ENCODE measurements around the gene UBQLN4.

DNA sequence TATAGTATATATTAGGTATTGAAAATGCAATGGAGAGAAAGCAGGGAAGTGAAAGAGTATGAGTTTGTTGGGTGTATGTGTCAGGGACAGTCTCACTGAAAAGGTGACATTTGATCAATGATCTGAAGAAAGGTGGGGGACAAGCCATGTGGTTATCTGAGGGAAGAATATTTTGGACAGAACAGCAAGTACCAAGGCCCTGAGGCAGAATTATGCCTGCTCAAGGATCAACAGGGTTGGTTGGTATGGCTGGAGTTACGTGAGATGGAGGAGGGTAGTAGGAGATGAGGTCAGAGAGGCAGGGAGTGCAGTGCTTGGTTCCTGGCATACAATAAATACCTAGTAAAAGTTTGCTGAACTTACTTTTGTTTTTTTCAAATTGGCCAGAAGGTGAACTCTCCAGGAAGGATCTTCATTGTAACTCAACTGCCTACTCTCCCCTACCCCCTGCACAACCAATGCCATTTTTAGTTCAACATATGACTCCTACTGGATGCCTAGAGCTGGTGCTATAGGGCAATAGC, 2.8 kb upstream of the UBQLN4 start:
- TF ChIP-seq TAF1 (IDR thresholded peaks at IDR 0.05; ENCODE audit: borderline replicate concordance, low read depth, low read length) (no peak), RAD21 (IDR thresholded peaks at IDR 0.05; ENCODE audit: low read length) (no peak), EZH2phosphoT487 (IDR thresholded peaks at IDR 0.05; ENCODE audit: borderline replicate concordance, low read depth) (no peak), POLR2AphosphoS5 (IDR thresholded peaks at IDR 0.05; ENCODE audit: low read depth, low read length) (no peak), RCOR1 (IDR thresholded peaks at IDR 0.05; ENCODE audit: low read length) (no peak), RFX5 (IDR thresholded peaks at IDR 0.05; ENCODE audit: low read length) (no peak), EP300 (IDR thresholded peaks at IDR 0.05; ENCODE audit: borderline replicate concordance in 1 of 2, low read depth in 1 of 2, low read length in 1 of 2) (no peak), FOXM1 (IDR thresholded peaks at IDR 0.05; ENCODE audit: low read depth) (no peak)
- TF ChIP-seq, protein P1, sequence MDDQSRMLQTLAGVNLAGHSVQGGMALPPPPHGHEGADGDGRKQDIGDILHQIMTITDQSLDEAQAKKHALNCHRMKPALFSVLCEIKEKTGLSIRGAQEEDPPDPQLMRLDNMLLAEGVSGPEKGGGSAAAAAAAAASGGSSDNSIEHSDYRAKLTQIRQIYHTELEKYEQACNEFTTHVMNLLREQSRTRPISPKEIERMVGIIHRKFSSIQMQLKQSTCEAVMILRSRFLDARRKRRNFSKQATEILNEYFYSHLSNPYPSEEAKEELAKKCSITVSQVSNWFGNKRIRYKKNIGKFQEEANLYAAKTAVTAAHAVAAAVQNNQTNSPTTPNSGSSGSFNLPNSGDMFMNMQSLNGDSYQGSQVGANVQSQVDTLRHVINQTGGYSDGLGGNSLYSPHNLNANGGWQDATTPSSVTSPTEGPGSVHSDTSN (IDR thresholded peaks at IDR 0.05) = no peak
- TF ChIP-seq, protein P2, sequence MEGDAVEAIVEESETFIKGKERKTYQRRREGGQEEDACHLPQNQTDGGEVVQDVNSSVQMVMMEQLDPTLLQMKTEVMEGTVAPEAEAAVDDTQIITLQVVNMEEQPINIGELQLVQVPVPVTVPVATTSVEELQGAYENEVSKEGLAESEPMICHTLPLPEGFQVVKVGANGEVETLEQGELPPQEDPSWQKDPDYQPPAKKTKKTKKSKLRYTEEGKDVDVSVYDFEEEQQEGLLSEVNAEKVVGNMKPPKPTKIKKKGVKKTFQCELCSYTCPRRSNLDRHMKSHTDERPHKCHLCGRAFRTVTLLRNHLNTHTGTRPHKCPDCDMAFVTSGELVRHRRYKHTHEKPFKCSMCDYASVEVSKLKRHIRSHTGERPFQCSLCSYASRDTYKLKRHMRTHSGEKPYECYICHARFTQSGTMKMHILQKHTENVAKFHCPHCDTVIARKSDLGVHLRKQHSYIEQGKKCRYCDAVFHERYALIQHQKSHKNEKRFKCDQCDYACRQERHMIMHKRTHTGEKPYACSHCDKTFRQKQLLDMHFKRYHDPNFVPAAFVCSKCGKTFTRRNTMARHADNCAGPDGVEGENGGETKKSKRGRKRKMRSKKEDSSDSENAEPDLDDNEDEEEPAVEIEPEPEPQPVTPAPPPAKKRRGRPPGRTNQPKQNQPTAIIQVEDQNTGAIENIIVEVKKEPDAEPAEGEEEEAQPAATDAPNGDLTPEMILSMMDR (IDR thresholded peaks at IDR 0.05) = no peak
- TF ChIP-seq, protein P3, sequence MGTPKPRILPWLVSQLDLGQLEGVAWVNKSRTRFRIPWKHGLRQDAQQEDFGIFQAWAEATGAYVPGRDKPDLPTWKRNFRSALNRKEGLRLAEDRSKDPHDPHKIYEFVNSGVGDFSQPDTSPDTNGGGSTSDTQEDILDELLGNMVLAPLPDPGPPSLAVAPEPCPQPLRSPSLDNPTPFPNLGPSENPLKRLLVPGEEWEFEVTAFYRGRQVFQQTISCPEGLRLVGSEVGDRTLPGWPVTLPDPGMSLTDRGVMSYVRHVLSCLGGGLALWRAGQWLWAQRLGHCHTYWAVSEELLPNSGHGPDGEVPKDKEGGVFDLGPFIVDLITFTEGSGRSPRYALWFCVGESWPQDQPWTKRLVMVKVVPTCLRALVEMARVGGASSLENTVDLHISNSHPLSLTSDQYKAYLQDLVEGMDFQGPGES (IDR thresholded peaks at IDR 0.05; ENCODE audit: low read depth, low read length) = no peak
- TF ChIP-seq, protein P4, sequence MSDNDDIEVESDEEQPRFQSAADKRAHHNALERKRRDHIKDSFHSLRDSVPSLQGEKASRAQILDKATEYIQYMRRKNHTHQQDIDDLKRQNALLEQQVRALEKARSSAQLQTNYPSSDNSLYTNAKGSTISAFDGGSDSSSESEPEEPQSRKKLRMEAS (IDR thresholded peaks at IDR 0.05; ENCODE audit: low read depth) = no peak
